ENCODE data around the gene KRTAP1-4.
"Not testable (repeated sequence)": the region's sequence is repeated elsewhere in the genome, so short reads cannot be mapped to it uniquely, and the experiment has no call there.

Gene KRTAP1-4

DNA sequence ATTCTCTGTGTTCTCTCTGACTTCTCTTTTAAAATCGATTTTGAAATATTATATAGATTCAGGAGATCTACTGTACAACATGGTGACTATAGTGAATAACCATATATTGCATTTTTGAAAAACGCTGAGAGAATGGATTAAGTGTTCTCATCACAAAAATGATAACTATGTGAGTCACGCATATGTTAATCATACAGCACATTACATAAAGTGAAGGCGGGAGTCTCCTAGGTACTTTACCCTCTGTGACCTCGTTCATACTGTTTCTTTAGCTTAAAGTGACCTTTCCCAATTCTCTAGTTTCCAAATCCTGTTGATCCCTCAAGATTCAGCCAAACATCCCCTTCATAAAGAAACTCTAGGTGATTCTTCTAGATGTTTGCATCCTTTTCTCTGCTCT, 27.2 kb downstream of the KRTAP1-4 start:
- ATAC-seq: no peak

GRCh38 chr17:41001795-41002194, 28.2 kb downstream of the KRTAP1-4 start:
- ATAC-seq: no peak

GRCh38 chr17:40999563-40999962, 30.4 kb downstream of the KRTAP1-4 start, which contains the start of gene KRTAP3-2:
Gene KRTAP3-2, minus strand, starts transcription at chr17:40999906. Its CDS starts 53 bp downstream, at chr17:40999853.
- ATAC-seq: not testable (repeated sequence)

GRCh38 chr17:40997361-40997760, 32.6 kb downstream of the KRTAP1-4 start:
- ATAC-seq: no peak

GRCh38 chr17:40996829-40997228, 33.2 kb downstream of the KRTAP1-4 start:
- no peak for ATAC-seq

- ATAC-seq: no peak
Measured at GRCh38 chr17:40995116-40995515, 34.9 kb downstream of the KRTAP1-4 start.

DNA sequence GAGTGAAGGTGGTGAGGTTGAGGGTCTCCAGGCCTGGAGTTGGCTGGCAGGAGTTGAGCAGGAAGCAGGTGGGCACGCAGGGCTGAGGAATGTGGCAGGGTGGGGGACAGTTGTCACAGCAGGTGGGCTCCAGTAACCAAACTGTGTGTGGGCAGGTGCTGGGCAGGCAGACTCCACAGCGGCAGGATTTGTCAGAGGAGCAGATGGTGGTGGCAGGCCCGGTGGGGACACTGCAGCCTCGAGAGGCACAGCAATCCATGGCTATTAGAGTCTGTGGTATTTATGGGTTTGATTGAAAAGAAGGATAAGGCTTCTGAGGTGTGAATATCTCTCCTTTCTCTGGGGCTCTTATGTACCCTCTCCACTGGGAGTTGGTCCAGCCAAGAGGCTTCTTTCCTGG, 36.2 kb downstream of the KRTAP1-4 start, which contains the start of gene KRTAP3-3:
KRTAP3-3 (minus strand) TSS at position 326 of the 400 bp plus-strand sequence; CDS start at position 259, 67 bp downstream.
- ATAC-seq: no peak

GRCh38 chr17:40993084-40993483, 36.9 kb downstream of the KRTAP1-4 start:
- ATAC-seq: no peak

GRCh38 chr17:40992666-40993065, 37.3 kb downstream of the KRTAP1-4 start:
- ATAC-seq: no peak

- no peak for ATAC-seq
Measured at GRCh38 chr17:40986920-40987319, 43.1 kb downstream of the KRTAP1-4 start.

- no peak for ATAC-seq
Measured at GRCh38 chr17:40984226-40984625, 45.8 kb downstream of the KRTAP1-4 start, which contains the start of gene KRT40. Gene KRT40, minus strand, starts transcription at chr17:40984326. Its CDS starts 53 bp downstream, at chr17:40984273.

GRCh38 chr17:40981115-40981514, 48.9 kb downstream of the KRTAP1-4 start:
- no peak for ATAC-seq

DNA sequence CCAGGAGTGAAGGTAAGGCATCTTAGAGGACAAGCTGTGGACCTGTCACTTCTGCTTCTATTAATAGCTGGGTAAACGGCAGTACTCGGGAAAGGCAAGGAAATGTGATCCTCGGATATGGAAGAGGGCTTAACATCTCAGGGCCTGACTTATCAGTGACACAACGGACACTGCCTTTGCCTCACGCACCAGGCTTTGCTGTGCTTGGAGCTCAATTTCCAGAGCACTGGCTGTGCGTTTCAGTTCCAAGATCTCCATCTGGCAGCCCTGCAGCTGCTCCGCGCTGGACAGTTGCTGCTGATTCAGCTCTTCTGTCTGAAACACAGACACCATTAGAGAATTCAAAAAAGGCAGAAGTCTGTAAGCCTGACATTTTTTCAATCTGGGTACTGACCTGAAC, 49.4 kb downstream of the KRTAP1-4 start:
- ATAC-seq: no peak

GRCh38 chr17:40980117-40980516, 49.9 kb downstream of the KRTAP1-4 start:
- ATAC-seq: no peak
